HFFc6 (cell line): ENCODE data around the gene NKRF. TPM values are rescaled to one million over a fixed set of nuclear protein-coding genes. Genes with fewer than 3 reads are reported as not detected.
A peak's percentile ranks its signal among the peaks of the same experiment; 100 is the strongest.

ENCODE experiments used
- DNase-seq: peaks from one replicate; pipeline ENCODE4 v3.0.0-alpha.2; 2018
- H3K27ac Mint-ChIP-seq: 2 replicates; pipeline ENCODE4 v1.8.0; 2020; ENCODE audit warnings: mild to moderate bottlenecking, mixed read lengths
- H3K27me3 Mint-ChIP-seq: 2 replicates; pipeline ENCODE4 v1.8.0; 2021; ENCODE audit warnings: mild to moderate bottlenecking, moderate library complexity, mixed read lengths; ENCODE audit not compliant: insufficient read depth
- H3K36me3 Mint-ChIP-seq: 2 replicates; pipeline ENCODE4 v1.8.0; 2021; ENCODE audit warnings: low read depth, mixed read lengths
- H3K4me1 Mint-ChIP-seq: 2 replicates; pipeline ENCODE4 v1.8.0; 2020; ENCODE audit warnings: low read depth, mixed read lengths
- H3K4me3 Mint-ChIP-seq: 2 replicates; pipeline ENCODE4 v1.8.0; 2020; ENCODE audit warnings: mild to moderate bottlenecking, moderate library complexity, mixed read lengths
- H3K9me3 Mint-ChIP-seq: 2 replicates; pipeline ENCODE4 v1.8.0; 2020; ENCODE audit warnings: mild to moderate bottlenecking, mixed read lengths
- total RNA-seq, 6 experiments: library from RNA; stranded (reverse); fragmentation: NEBNext Ultra II Directional; extraction: Animal tissue kit (Norgen Biotek cat#: 25700); gene quantifications; 2 replicates in 1 of 6; 3 replicates in 5 of 6; pipeline ENCODE4 v1.2.3, GENCODE V29; 2021
- TF ChIP-seq, protein P1 (sequence below): fragments of 200-600 bp; sonication (generic); IDR thresholded peaks from 2 replicates; pipeline ENCODE4 v1.5.0; 2021; ENCODE audit warnings: antibody characterized with exemption, mild to moderate bottlenecking

The NKRF gene
- total RNA-seq, 6 experiments from 2014 or later, result 7.5 to 10.6 (median 8.9) TPM

DNA sequence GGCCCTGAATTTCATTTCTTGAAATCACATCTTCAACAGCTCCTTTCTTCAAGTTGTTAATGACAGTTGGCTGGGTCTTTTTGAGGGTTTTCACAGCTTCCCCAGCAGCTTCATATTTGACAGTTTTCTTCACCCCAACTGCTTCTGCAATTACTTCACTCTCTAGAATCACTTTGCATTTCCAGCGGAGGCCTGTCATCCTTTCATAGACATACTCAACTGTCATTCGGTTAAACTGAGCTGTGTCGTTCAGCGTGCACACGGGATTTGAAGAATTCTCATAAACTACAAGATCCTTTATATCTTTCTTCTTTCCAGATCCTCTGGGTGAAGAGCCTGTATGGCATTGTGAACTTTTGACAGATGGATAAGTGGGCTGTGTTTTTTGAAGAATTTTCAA, 16.4 kb downstream of the NKRF start:
- Mint-ChIP-seq H3K27ac (no peak overlapping the region), H3K36me3 (peaks cover 7% of the 10 kb centered on the region; the same call in 1 of the 2 replicates), H3K4me3 (no peak overlapping the region), H3K27me3 (no peaks in the 10 kb centered on the region), H3K9me3 (no peaks in the 10 kb centered on the region), H3K4me1 (peaks cover 6% of the 10 kb centered on the region; the same call in 1 of the 2 replicates)
- no peak for DNase-seq
- TF ChIP-seq, protein P1, sequence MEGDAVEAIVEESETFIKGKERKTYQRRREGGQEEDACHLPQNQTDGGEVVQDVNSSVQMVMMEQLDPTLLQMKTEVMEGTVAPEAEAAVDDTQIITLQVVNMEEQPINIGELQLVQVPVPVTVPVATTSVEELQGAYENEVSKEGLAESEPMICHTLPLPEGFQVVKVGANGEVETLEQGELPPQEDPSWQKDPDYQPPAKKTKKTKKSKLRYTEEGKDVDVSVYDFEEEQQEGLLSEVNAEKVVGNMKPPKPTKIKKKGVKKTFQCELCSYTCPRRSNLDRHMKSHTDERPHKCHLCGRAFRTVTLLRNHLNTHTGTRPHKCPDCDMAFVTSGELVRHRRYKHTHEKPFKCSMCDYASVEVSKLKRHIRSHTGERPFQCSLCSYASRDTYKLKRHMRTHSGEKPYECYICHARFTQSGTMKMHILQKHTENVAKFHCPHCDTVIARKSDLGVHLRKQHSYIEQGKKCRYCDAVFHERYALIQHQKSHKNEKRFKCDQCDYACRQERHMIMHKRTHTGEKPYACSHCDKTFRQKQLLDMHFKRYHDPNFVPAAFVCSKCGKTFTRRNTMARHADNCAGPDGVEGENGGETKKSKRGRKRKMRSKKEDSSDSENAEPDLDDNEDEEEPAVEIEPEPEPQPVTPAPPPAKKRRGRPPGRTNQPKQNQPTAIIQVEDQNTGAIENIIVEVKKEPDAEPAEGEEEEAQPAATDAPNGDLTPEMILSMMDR, result no peak

DNA sequence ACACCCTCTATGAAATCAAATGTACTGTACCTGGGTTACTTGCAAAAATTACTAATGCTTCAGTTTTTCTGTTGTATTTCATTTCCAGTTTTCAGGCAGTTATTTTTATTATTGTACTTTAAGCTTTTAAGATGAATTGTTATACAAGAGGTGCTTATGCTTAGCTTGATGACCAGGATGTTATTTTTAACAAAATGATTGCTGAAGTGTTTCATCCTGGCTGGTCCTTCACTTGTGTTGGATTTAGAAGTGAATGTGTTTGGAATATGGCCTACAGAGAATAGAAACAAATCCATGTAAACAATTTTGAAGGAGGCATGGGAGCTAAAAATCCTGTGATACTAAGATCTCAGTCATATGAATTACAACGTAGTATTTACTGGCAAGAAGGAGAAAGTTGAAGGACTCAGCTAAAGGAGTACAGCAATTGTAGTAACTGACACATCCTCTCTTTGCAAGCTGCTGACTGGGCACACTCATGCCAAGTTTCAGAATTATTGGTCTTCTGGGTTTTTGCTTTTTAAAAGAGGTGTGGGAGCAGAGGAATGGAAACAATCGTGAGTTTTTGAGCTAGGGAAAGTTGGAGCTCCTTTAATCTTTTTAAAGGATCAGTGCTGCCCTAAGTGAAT, 22.7 kb downstream of the NKRF start:
- TF ChIP-seq, protein P1, result no peak
- H3K27ac Mint-ChIP-seq, result peak overlapping the region; percentile 42; the same call in 1 of the 2 replicates
- no peaks in the 10 kb centered on the region for H3K9me3 Mint-ChIP-seq
- no peaks in the 10 kb centered on the region for H3K27me3 Mint-ChIP-seq
- peaks cover 6% of the 10 kb centered on the region; the same call in 1 of the 2 replicates for H3K4me1 Mint-ChIP-seq
- no peak for DNase-seq
- no peak overlapping the region for H3K4me3 Mint-ChIP-seq
- no peaks in the 10 kb centered on the region for H3K36me3 Mint-ChIP-seq

DNA sequence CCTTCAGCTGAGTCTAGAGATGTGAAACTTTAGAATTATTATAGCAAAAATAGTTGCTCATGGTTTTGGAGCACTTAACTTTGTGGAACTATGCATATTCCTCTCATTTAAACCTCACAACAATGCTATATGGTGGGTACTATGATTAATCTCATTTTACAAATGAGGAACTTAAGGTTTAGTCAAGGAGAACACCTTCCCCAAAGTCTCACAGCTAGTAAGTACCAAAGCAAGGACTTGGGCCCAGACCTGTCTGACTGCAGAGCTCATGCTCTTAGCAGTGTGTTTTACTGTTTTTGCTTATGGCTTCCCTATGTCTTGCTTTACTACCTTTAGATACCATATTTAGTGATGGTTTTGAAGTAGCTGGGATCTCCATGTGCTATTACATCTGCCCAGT, 26.8 kb downstream of the NKRF start:
- no peak overlapping the region for H3K27ac Mint-ChIP-seq
- DNase-seq, result no peak
- no peaks in the 10 kb centered on the region for H3K9me3 Mint-ChIP-seq
- H3K4me3 Mint-ChIP-seq, result no peak overlapping the region
- no peaks in the 10 kb centered on the region for H3K36me3 Mint-ChIP-seq
- 0 out of 2 replicates have a peak, but pooled peaks cover 5% of the 10 kb centered on the region for H3K4me1 Mint-ChIP-seq
- no peaks in the 10 kb centered on the region for H3K27me3 Mint-ChIP-seq
- TF ChIP-seq, protein P1, result no peak

DNA sequence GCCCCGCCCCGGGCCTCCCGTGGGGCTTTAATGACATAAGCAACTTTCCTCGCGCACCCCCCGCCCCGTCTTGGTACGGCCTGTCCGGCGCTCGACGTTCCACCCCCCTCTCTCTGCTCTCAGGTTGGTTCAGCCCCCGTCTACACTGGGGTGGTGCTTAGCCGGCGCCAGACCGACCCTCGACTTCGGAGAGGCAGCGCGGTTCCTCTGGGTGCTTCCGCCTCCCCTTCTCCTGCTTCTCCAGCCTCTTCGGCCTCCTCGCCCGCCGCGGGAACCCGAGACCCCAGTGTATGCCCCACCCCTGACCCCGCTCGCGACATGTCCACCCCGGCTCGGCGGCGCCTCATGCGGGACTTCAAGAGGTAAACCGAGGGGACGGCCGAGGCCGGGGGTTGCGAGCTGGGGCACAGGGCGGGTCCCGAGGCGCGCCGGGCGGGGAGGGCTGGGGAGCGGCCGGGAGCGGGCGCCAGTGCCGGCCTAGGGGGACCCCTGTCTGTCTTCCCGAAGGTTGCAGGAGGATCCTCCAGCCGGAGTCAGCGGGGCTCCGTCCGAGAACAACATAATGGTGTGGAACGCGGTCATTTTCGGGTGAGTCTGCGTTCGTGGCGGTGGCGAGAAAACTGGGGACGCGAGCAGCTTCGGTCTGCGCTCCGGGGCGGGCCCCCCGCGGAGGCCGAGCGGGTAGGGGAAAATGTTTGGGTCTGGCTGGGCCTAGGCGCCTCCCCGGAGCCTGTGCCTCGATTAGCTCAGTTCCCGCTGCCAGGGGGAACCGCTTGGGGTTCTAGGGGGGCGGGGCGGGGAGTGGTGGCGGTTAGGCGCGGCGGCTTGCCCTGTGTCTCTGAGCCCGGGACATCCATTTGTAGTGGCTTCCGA, 31.6 kb downstream of the NKRF start, which contains the start of gene UBE2A:
UBE2A (plus strand) TSS at position 170 of the 873 bp plus-strand sequence; CDS start at position 319, 149 bp downstream.
- no peaks in the 10 kb centered on the region for H3K9me3 Mint-ChIP-seq
- TF ChIP-seq, protein P1, result peak; percentile 65
- peaks cover 14% of the 10 kb centered on the region for H3K4me1 Mint-ChIP-seq
- H3K27ac Mint-ChIP-seq, result peak within 1 kb of the TSS; percentile 97
- peak within 1 kb of the TSS; percentile 95 for H3K4me3 Mint-ChIP-seq
- no peaks in the 10 kb centered on the region for H3K36me3 Mint-ChIP-seq
- DNase-seq, result peak; percentile 80
- no peaks in the 10 kb centered on the region for H3K27me3 Mint-ChIP-seq

DNA sequence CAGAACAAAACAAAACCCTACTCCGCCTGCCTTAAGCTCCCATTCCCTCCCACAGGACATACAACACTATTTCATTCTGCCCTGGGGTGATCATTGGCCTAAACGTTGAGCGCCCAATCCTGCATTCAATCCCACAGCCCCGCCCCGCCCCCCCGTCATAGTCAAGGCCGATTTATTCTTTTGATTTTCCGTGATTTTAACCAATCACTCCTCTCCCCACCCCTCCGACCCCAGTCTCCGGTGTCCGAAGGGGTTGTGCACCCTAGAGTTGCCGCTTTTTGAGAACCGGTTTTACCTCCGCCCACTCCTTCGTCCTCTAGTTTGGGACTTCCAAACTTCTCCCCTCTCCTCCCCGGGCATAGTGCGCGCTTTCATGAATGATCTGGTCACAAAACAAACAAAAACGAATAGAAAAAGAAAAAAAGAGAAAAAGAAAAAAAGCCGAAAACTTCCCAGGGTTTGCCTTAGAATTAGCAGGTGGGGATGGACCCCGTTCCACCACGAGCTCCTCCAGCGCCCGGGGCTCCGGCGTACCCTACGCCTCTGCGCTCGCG, 32.3 kb downstream of the NKRF start:
- no peaks in the 10 kb centered on the region for H3K36me3 Mint-ChIP-seq
- peak overlapping the region; percentile 95 for H3K4me3 Mint-ChIP-seq
- no peaks in the 10 kb centered on the region for H3K9me3 Mint-ChIP-seq
- peak overlapping the region; percentile 97 for H3K27ac Mint-ChIP-seq
- DNase-seq, result peak; percentile 8
- H3K27me3 Mint-ChIP-seq, result no peaks in the 10 kb centered on the region
- H3K4me1 Mint-ChIP-seq, result peaks cover 14% of the 10 kb centered on the region
- TF ChIP-seq, protein P1, result no peak
